Loucy (cell line): Measurements from ENCODE around the gene PTPN9.

Source experiments
- EZH2phosphoT487 ChIP-seq: fragments of 200-600 bp; IDR thresholded peaks from 2 replicates; pipeline ENCODE4 v1.6.1; 2018; ENCODE audit warnings: antibody characterized with exemption, mild to moderate bottlenecking, moderate library complexity, borderline replicate concordance
- TF ChIP-seq, protein P1 (sequence below): fragments of 200-600 bp; sonication (generic); conservative IDR thresholded peaks from 2 replicates; pipeline ENCODE4 v1.5.1; 2014; ENCODE audit warnings: mild to moderate bottlenecking, antibody characterized with exemption, low read length

DNA sequence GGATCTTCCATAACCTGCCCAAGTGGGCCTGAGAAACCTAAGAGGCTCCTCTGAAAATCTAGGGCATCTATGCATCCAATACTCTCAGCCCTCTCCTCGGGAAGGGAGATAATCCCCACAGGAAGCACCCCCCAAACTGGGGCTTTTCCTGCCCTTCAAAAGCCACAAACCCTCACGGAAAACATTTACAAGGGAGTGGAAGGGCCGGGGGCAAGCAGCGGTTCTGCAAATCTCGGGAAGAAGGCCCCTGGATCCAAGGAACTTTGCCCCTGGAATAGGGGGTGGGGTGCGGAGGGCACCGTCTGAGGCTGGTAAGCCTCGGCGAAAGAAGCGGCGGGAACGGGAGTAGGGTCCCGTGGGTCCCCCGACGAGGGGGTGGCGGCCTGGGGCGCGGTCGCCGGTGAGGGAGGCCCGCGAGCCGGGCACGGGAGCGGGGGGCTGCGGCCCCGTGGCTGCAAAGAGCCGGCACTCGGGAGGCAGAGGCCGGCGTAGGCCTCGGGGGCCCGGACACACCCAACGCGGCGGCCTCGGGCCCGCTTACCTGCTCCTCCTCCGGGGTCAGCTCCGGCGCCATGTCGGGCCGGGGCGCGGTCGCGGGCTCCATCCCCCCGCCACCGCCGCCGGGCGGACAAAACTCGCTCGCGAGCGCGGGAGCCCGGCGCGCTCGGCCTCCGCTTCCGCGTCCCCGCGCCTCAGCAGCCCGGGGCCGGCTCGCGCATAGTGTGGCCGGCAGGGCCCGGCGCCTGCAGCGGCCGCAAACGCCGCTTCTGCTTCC, 755 bp downstream of the PTPN9 start:
- TF ChIP-seq, protein P1, sequence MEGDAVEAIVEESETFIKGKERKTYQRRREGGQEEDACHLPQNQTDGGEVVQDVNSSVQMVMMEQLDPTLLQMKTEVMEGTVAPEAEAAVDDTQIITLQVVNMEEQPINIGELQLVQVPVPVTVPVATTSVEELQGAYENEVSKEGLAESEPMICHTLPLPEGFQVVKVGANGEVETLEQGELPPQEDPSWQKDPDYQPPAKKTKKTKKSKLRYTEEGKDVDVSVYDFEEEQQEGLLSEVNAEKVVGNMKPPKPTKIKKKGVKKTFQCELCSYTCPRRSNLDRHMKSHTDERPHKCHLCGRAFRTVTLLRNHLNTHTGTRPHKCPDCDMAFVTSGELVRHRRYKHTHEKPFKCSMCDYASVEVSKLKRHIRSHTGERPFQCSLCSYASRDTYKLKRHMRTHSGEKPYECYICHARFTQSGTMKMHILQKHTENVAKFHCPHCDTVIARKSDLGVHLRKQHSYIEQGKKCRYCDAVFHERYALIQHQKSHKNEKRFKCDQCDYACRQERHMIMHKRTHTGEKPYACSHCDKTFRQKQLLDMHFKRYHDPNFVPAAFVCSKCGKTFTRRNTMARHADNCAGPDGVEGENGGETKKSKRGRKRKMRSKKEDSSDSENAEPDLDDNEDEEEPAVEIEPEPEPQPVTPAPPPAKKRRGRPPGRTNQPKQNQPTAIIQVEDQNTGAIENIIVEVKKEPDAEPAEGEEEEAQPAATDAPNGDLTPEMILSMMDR = no peak
- no peak for TF ChIP-seq EZH2phosphoT487
